ENCODE measurements around the gene PAK4. TPM values are rescaled to one million over a fixed set of nuclear protein-coding genes. Genes with fewer than 3 reads are reported as not detected.
"Not testable (repeated sequence)": the region's sequence is repeated elsewhere in the genome, so short reads cannot be mapped to it uniquely, and the experiment has no call there.

Gene PAK4
- total RNA-seq, 2 donors from 2014 or later = 63.9 to 68.1 TPM

DNA sequence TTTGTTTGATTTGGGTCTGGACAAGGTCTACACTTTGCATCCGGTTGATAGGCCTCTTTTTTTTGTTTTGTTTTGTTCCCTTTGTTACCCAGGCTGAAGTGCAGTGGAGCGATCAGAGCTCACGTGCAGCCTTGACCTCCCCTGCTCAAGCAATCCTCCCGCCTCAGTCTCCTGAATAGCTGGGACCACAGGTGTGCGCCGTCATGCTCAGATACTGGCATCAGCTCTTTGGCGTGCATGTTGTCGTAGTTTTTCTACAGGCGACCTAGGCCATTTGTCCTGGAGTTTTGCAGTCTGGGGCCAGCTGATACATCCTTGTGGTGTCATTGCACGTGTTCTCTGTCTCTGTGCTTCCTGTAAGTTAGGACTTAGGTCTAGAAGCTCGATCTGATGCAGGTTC lies 16.3 kb downstream of the PAK4 start:
- Histone ChIP-seq H3K27ac (ENCODE audit: low read depth, low read length) (no peak overlapping the region), H3K9me3 (ENCODE audit: control insufficient read depth, low read length) (no peaks in the 10 kb centered on the region), H3K4me1 (ENCODE audit: control insufficient read depth, insufficient read depth, low read length) (peaks cover 18% of the 10 kb centered on the region), H3K4me3 (ENCODE audit: low read length) (no peak overlapping the region), H3K27me3 (ENCODE audit: control insufficient read depth, insufficient read depth, low read length, poor library complexity, severe bottlenecking) (no peaks in the 10 kb centered on the region), H3K36me3 (ENCODE audit: control insufficient read depth, insufficient read depth, low read length) (no peaks in the 10 kb centered on the region), H3K9ac (ENCODE audit: extremely low read depth, low read length, poor library complexity, severe bottlenecking) (no peak overlapping the region)
- H3K27me3 Mint-ChIP-seq (ENCODE audit: insufficient read depth) = no peaks in the 10 kb centered on the region
- TF ChIP-seq, protein P1, sequence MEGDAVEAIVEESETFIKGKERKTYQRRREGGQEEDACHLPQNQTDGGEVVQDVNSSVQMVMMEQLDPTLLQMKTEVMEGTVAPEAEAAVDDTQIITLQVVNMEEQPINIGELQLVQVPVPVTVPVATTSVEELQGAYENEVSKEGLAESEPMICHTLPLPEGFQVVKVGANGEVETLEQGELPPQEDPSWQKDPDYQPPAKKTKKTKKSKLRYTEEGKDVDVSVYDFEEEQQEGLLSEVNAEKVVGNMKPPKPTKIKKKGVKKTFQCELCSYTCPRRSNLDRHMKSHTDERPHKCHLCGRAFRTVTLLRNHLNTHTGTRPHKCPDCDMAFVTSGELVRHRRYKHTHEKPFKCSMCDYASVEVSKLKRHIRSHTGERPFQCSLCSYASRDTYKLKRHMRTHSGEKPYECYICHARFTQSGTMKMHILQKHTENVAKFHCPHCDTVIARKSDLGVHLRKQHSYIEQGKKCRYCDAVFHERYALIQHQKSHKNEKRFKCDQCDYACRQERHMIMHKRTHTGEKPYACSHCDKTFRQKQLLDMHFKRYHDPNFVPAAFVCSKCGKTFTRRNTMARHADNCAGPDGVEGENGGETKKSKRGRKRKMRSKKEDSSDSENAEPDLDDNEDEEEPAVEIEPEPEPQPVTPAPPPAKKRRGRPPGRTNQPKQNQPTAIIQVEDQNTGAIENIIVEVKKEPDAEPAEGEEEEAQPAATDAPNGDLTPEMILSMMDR (conservative IDR thresholded peaks at IDR 0.05) = no peak
- H3K27ac Mint-ChIP-seq = no peak overlapping the region
- DNase-seq = no peak
- H3K9me3 Mint-ChIP-seq = no peaks in the 10 kb centered on the region
- peaks cover 38% of the 10 kb centered on the region for H3K4me1 Mint-ChIP-seq
- H3K36me3 Mint-ChIP-seq (ENCODE audit: low read depth) = no peaks in the 10 kb centered on the region
- H3K4me3 Mint-ChIP-seq = no peak overlapping the region
- WGBS, 2 experiments (ENCODE audit: insufficient coverage in 1 of 2, insufficient read length in 1 of 2) = 84 to 87% methylated on average over 11 of the region's 11 CpGs

DNA sequence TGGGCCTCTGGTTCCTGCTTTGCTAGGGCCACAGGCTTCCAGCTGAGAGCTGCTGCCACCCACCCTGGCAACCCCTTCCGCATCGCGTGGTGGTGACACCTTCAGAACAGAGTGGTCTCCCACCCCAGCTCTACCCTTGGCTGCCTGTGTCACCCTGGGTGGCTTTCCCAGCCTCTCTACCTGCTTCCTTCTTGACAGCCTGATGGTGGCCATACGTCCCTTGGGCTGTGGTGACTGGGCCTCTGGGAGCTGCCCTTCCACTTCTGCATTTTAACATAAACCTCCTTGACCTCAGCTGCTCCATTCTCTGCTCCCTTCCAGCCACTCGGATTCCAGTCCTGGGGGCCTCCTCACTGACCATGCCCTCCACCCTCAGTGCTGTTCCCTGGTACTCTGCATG lies 17.0 kb downstream of the PAK4 start:
- peaks cover 3% of the 10 kb centered on the region for H3K9me3 Mint-ChIP-seq
- H3K27ac ChIP-seq (ENCODE audit: low read depth, low read length) = no peak overlapping the region
- H3K27me3 ChIP-seq (ENCODE audit: control insufficient read depth, insufficient read depth, low read length, poor library complexity, severe bottlenecking) = no peaks in the 10 kb centered on the region
- DNase-seq = no peak
- peaks cover 40% of the 10 kb centered on the region for H3K4me1 Mint-ChIP-seq
- H3K4me1 ChIP-seq (ENCODE audit: control insufficient read depth, insufficient read depth, low read length) = peaks cover 18% of the 10 kb centered on the region
- H3K36me3 ChIP-seq (ENCODE audit: control insufficient read depth, insufficient read depth, low read length) = no peaks in the 10 kb centered on the region
- no peak overlapping the region for H3K4me3 Mint-ChIP-seq
- no peaks in the 10 kb centered on the region for H3K9me3 ChIP-seq (ENCODE audit: control insufficient read depth, low read length)
- H3K36me3 Mint-ChIP-seq (ENCODE audit: low read depth) = peaks cover 2% of the 10 kb centered on the region
- no peak overlapping the region for H3K9ac ChIP-seq (ENCODE audit: extremely low read depth, low read length, poor library complexity, severe bottlenecking)
- no peak overlapping the region for H3K4me3 ChIP-seq (ENCODE audit: low read length)
- no peaks in the 10 kb centered on the region for H3K27me3 Mint-ChIP-seq (ENCODE audit: insufficient read depth)
- TF ChIP-seq, protein P1 (conservative IDR thresholded peaks at IDR 0.05) = no peak
- H3K27ac Mint-ChIP-seq = no peak overlapping the region
- 91% methylated on average over 4 to 5 of the region's 5 CpGs for WGBS, 2 experiments (ENCODE audit: insufficient coverage in 1 of 2, insufficient read length in 1 of 2)

DNA sequence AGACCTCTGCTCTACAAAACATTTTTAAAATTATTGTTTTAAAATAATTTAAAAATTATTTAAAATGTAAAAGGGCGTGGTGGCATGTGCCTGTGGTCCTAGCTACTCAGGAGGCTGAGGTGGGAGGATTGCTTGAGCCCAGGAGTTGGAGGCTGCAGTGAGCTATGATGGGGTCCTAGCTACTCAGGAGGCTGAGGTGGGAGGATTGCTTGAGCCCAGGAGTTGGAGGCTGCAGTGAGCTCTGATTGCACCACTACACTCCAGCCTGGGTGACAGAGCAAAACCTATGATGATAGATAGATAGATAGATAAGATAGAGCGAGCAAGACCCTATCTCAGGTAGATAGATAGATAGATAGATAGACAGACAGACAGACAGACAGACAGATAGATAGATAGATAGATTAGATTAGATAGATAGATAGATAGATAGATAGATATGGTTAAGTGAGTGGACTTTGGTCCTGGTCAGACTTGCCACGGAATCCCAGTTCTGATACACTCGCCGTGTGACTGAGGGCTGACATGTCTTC lies 18.2 kb downstream of the PAK4 start:
- H3K27me3 ChIP-seq (ENCODE audit: control insufficient read depth, insufficient read depth, low read length, poor library complexity, severe bottlenecking); DNase-seq; H3K27ac ChIP-seq (ENCODE audit: low read depth, low read length); H3K9ac ChIP-seq (ENCODE audit: extremely low read depth, low read length, poor library complexity, severe bottlenecking); H3K36me3 Mint-ChIP-seq (ENCODE audit: low read depth); H3K36me3 ChIP-seq (ENCODE audit: control insufficient read depth, insufficient read depth, low read length); H3K4me3 ChIP-seq (ENCODE audit: low read length); H3K9me3 ChIP-seq (ENCODE audit: control insufficient read depth, low read length); H3K27me3 Mint-ChIP-seq (ENCODE audit: insufficient read depth); H3K9me3 Mint-ChIP-seq; H3K4me3 Mint-ChIP-seq: not testable (repeated sequence)
- H3K4me1 ChIP-seq (ENCODE audit: control insufficient read depth, insufficient read depth, low read length) = peaks cover 18% of the 10 kb centered on the region
- 89 to 97% methylated on average over 5 of the region's 5 CpGs for WGBS, 2 experiments (ENCODE audit: insufficient coverage in 1 of 2, insufficient read length in 1 of 2)
- H3K27ac Mint-ChIP-seq = peak overlapping the region; percentile 41
- H3K4me1 Mint-ChIP-seq = peaks cover 35% of the 10 kb centered on the region
